Neural progenitor cell (in vitro differentiated cells): ENCODE results near the gene KAT7. TPM values are rescaled to one million over a fixed set of nuclear protein-coding genes. Genes with fewer than 3 reads are reported as not detected.
A peak's percentile ranks its signal among the peaks of the same experiment; 100 is the strongest.

Source experiments
- DNase-seq: peaks from one replicate; pipeline ENCODE4 v3.0.0-alpha.2; 2016; ENCODE audit warnings: low spot score
- H2AFZ ChIP-seq: fragments of 200-600 bp; sonication (generic); replicated peaks from 2 replicates; pipeline ENCODE4 v1.6.1; 2016; ENCODE audit warnings: antibody characterized with exemption
- H3F3A ChIP-seq: fragments of 200-600 bp; sonication (generic); 2 replicates; pipeline ENCODE4 v1.6.1; 2016; ENCODE audit warnings: antibody characterized with exemption, low read depth
- H3K27ac ChIP-seq: fragments of 200-600 bp; sonication (generic); 2 replicates; pipeline ENCODE4 v1.5.1; 2016; ENCODE audit warnings: mild to moderate bottlenecking
- H3K27me3 ChIP-seq: fragments of 200-600 bp; sonication (generic); 2 replicates; pipeline ENCODE4 v1.6.1; 2016; ENCODE audit warnings: mild to moderate bottlenecking, moderate library complexity
- H3K36me3 ChIP-seq: fragments of 200-600 bp; sonication (generic); 2 replicates; pipeline ENCODE4 v1.5.1; 2016
- H3K4me1 ChIP-seq: fragments of 200-600 bp; sonication (generic); 2 replicates; pipeline ENCODE4 v1.6.1; 2016; ENCODE audit warnings: mixed run types
- H3K4me2 ChIP-seq: fragments of 200-600 bp; sonication (generic); 2 replicates; pipeline ENCODE4 v1.6.1; 2016
- H3K4me3 ChIP-seq: fragments of 200-600 bp; sonication (generic); 2 replicates; pipeline ENCODE4 v1.5.1; 2016
- H3K79me2 ChIP-seq: fragments of 200-600 bp; sonication (generic); 2 replicates; pipeline ENCODE4 v1.6.1; 2016; ENCODE audit warnings: low read depth
- H3K9ac ChIP-seq: fragments of 200-600 bp; sonication (generic); 2 replicates; pipeline ENCODE4 v1.6.1; 2016
- H3K9me3 ChIP-seq: fragments of 200-600 bp; sonication (generic); 2 replicates; pipeline ENCODE4 v1.5.1; 2016; ENCODE audit warnings: low read depth
- H4K20me1 ChIP-seq: fragments of 200-600 bp; sonication (generic); 2 replicates; pipeline ENCODE4 v1.6.1; 2016; ENCODE audit warnings: low read depth
- H3K27ac Mint-ChIP-seq: 3 replicates; pipeline ENCODE4 v1.8.0; 2021; ENCODE audit warnings: mixed read lengths
- H3K27me3 Mint-ChIP-seq: 2 replicates; pipeline ENCODE4 v1.8.0; 2022; ENCODE audit warnings: low read depth, mild to moderate bottlenecking, inconsistent platforms, moderate library complexity, mixed read lengths; ENCODE audit not compliant: insufficient read depth
- H3K36me3 Mint-ChIP-seq: 3 replicates; pipeline ENCODE4 v1.8.0; 2021; ENCODE audit warnings: mixed read lengths
- H3K4me1 Mint-ChIP-seq: 3 replicates; pipeline ENCODE4 v1.8.0; 2021; ENCODE audit warnings: mixed read lengths
- H3K4me3 Mint-ChIP-seq: 3 replicates; pipeline ENCODE4 v1.8.0; 2021; ENCODE audit warnings: mild to moderate bottlenecking, moderate library complexity, mixed read lengths
- H3K9me3 Mint-ChIP-seq: 3 replicates; pipeline ENCODE4 v1.8.0; 2020; ENCODE audit warnings: mixed read lengths
- EZH2 ChIP-seq: fragments of 200-600 bp; sonication (generic); IDR thresholded peaks from 2 replicates; pipeline ENCODE4 v1.6.1; 2017; ENCODE audit warnings: antibody characterized with exemption, mild to moderate bottlenecking, moderate library complexity
- EZH2phosphoT487 ChIP-seq: fragments of 200-600 bp; sonication (generic); IDR thresholded peaks from 2 replicates; pipeline ENCODE4 v1.6.1; 2017; ENCODE audit warnings: antibody characterized with exemption
- total RNA-seq: library from RNA; depleted of rRNA; stranded (reverse); fragments of >200 nt; gene quantifications from 2 replicates; pipeline ENCODE4 v1.2.3, GENCODE V29; 2015; ENCODE audit warnings: low replicate concordance
- TF ChIP-seq, protein P1 (sequence below): fragments of 200-600 bp; sonication (generic); IDR thresholded peaks from 2 replicates; pipeline ENCODE4 v1.5.1; 2017; ENCODE audit warnings: antibody characterized with exemption, mild to moderate bottlenecking

KAT7 gene
- total RNA-seq, 1 donor from 2014 or later = 139 TPM

GRCh38 chr17:49764559-49765180 lies 23.8 kb upstream of the KAT7 start:
- H3K27me3 Mint-ChIP-seq = peaks cover 5% of the 10 kb centered on the region
- peaks cover 20% of the 10 kb centered on the region for H3K27me3 ChIP-seq
- H3K4me3 ChIP-seq = peak overlapping the region; percentile 41
- H3K36me3 Mint-ChIP-seq = no peaks in the 10 kb centered on the region
- H3K27ac Mint-ChIP-seq = no peak overlapping the region
- H3K27ac ChIP-seq = no peak overlapping the region
- H3K36me3 ChIP-seq = no peaks in the 10 kb centered on the region
- H3K4me1 ChIP-seq = peaks cover 16% of the 10 kb centered on the region
- H3K4me2 ChIP-seq = peak overlapping the region; percentile 67
- DNase-seq = no peak
- peaks cover 22% of the 10 kb centered on the region for H3K4me1 Mint-ChIP-seq
- TF ChIP-seq EZH2 (no peak), EZH2phosphoT487 (no peak)
- TF ChIP-seq, protein P1, sequence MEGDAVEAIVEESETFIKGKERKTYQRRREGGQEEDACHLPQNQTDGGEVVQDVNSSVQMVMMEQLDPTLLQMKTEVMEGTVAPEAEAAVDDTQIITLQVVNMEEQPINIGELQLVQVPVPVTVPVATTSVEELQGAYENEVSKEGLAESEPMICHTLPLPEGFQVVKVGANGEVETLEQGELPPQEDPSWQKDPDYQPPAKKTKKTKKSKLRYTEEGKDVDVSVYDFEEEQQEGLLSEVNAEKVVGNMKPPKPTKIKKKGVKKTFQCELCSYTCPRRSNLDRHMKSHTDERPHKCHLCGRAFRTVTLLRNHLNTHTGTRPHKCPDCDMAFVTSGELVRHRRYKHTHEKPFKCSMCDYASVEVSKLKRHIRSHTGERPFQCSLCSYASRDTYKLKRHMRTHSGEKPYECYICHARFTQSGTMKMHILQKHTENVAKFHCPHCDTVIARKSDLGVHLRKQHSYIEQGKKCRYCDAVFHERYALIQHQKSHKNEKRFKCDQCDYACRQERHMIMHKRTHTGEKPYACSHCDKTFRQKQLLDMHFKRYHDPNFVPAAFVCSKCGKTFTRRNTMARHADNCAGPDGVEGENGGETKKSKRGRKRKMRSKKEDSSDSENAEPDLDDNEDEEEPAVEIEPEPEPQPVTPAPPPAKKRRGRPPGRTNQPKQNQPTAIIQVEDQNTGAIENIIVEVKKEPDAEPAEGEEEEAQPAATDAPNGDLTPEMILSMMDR = no peak
- no peak overlapping the region for H3K9ac ChIP-seq
- H4K20me1 ChIP-seq = peaks cover 38% of the 10 kb centered on the region
- peak overlapping the region; percentile 52 for H2AFZ ChIP-seq
- H3F3A ChIP-seq = peaks cover 4% of the 10 kb centered on the region
- no peaks in the 10 kb centered on the region for H3K9me3 Mint-ChIP-seq
- H3K9me3 ChIP-seq = no peaks in the 10 kb centered on the region
- peaks cover 41% of the 10 kb centered on the region for H3K79me2 ChIP-seq
- H3K4me3 Mint-ChIP-seq = peak overlapping the region; percentile 90

GRCh38 chr17:49766918-49767530 lies 21.5 kb upstream of the KAT7 start:
- no peak overlapping the region for H2AFZ ChIP-seq
- Mint-ChIP-seq H3K27ac (no peak overlapping the region), H3K27me3 (peaks cover 8% of the 10 kb centered on the region), H3K36me3 (no peaks in the 10 kb centered on the region), H3K4me3 (no peak overlapping the region), H3K4me1 (peaks cover 18% of the 10 kb centered on the region), H3K9me3 (no peaks in the 10 kb centered on the region)
- H3K9ac ChIP-seq = no peak overlapping the region
- H3K79me2 ChIP-seq = peaks cover 17% of the 10 kb centered on the region
- no peak for DNase-seq
- H3K27me3 ChIP-seq = peaks cover 20% of the 10 kb centered on the region
- H4K20me1 ChIP-seq = peaks cover 15% of the 10 kb centered on the region
- TF ChIP-seq EZH2 = no peak
- TF ChIP-seq EZH2phosphoT487 = no peak
- TF ChIP-seq, protein P1 = no peak
- H3K4me1 ChIP-seq = peaks cover 9% of the 10 kb centered on the region
- H3K27ac ChIP-seq = no peak overlapping the region
- H3K4me3 ChIP-seq = no peak overlapping the region
- H3K36me3 ChIP-seq = no peaks in the 10 kb centered on the region
- H3F3A ChIP-seq = peaks cover 4% of the 10 kb centered on the region
- H3K9me3 ChIP-seq = no peaks in the 10 kb centered on the region
- H3K4me2 ChIP-seq = no peak overlapping the region

DNA sequence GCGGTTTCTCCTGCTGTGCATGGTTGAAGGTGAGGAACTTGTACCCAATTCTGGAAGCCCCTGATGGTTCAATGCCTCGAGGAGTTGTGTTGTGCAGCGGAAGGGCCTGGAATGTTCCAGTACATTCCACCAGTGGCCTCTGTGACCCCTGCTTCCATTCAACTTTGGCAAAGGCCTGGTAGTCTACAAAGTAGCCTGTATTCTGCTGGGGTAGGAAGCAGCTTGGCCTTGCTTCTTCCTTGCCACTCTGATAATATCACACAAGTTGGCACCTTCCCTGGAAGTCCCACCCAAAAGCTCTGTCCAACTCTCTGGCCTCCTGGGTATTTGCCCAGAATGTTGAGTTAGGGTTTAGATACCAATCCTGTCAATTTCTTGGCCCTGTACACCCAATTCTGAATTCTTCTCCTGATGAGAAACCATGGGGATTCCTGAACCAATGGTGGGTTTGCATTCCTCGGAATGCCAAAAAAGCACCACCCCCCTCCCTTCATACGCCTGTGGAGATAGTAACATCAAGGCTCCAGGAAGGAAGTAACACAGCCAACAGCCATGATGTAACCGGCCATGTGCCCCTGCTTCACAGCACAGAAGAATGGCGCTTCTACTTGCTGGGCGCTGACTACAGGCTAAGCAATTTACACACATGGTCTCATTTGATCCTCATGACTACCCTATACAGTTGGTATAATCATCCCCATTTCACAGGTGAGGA lies 12.8 kb upstream of the KAT7 start:
- Histone ChIP-seq H3F3A (peaks cover 9% of the 10 kb centered on the region), H3K4me1 (peaks cover 20% of the 10 kb centered on the region), H3K4me3 (no peak overlapping the region), H4K20me1 (no peaks in the 10 kb centered on the region), H2AFZ (no peak overlapping the region), H3K4me2 (no peak overlapping the region), H3K9ac (no peak overlapping the region), H3K36me3 (no peaks in the 10 kb centered on the region), H3K79me2 (no peaks in the 10 kb centered on the region), H3K9me3 (no peaks in the 10 kb centered on the region), H3K27me3 (no peaks in the 10 kb centered on the region), H3K27ac (no peak overlapping the region)
- Mint-ChIP-seq H3K36me3 (no peaks in the 10 kb centered on the region), H3K27ac (peak overlapping the region; percentile 86), H3K4me3 (peak overlapping the region; percentile 51), H3K4me1 (peaks cover 38% of the 10 kb centered on the region), H3K27me3 (peaks cover 9% of the 10 kb centered on the region), H3K9me3 (no peaks in the 10 kb centered on the region)
- DNase-seq = peak; percentile 39
- TF ChIP-seq EZH2phosphoT487 (no peak), EZH2 (no peak)
- TF ChIP-seq, protein P1 = no peak
